Upper lobe of right lung (tissue), 1 donor: ENCODE data around the gene DCUN1D5. TPM values are rescaled to one million over a fixed set of nuclear protein-coding genes. Genes with fewer than 3 reads are reported as not detected.

Experiments used
- ATAC-seq: fragments of 200-7000 bp; cut with Tn5 transposase; one replicate; pipeline ENCODE4 v1.9.1; 2020; ENCODE audit warnings: mild to moderate bottlenecking, moderate library complexity
- DNase-seq: peaks from one replicate; pipeline ENCODE4 v3.0.0-alpha.2; 2020
- H3K27ac ChIP-seq: fragments of 200-600 bp; one replicate; pipeline ENCODE4 v1.8.0; 2022
- H3K27me3 ChIP-seq: fragments of 200-600 bp; one replicate; pipeline ENCODE4 v1.8.0; 2022; ENCODE audit warnings: mild to moderate bottlenecking
- H3K36me3 ChIP-seq: fragments of 200-600 bp; one replicate; pipeline ENCODE4 v1.8.0; 2022
- H3K4me1 ChIP-seq: fragments of 200-600 bp; one replicate; pipeline ENCODE4 v1.8.0; 2022
- H3K4me3 ChIP-seq: fragments of 200-600 bp; one replicate; pipeline ENCODE4 v1.8.0; 2022; ENCODE audit warnings: mild to moderate bottlenecking
- H3K9me3 ChIP-seq: fragments of 200-600 bp; one replicate; pipeline ENCODE4 v1.8.0; 2022
- intact Hi-C: fragments of 100-400 bp; cut with DNase I; formaldehyde crosslinking; loops from one replicate; pipeline ENCODE4 v1.11.0; 2022
- total RNA-seq: library from RNA; stranded (reverse); fragmentation: NEBNext Ultra II Directional; extraction: Animal tissue kit (Norgen Biotek cat#: 25700); gene quantifications from one replicate; pipeline ENCODE4 v1.2.1, GENCODE V29; 2021
- TF ChIP-seq, protein P1 (sequence below): fragments of 200-600 bp; IDR thresholded peaks from one replicate; pipeline ENCODE4 v1.8.0; 2022; ENCODE audit warnings: antibody characterized with exemption
- donor health status: DM: no; HTN: yes; CAD: no; lungs with severe emphysema.

The DCUN1D5 gene
- total RNA-seq, 1 donor from 2014 or later = 19.7 TPM

DNA sequence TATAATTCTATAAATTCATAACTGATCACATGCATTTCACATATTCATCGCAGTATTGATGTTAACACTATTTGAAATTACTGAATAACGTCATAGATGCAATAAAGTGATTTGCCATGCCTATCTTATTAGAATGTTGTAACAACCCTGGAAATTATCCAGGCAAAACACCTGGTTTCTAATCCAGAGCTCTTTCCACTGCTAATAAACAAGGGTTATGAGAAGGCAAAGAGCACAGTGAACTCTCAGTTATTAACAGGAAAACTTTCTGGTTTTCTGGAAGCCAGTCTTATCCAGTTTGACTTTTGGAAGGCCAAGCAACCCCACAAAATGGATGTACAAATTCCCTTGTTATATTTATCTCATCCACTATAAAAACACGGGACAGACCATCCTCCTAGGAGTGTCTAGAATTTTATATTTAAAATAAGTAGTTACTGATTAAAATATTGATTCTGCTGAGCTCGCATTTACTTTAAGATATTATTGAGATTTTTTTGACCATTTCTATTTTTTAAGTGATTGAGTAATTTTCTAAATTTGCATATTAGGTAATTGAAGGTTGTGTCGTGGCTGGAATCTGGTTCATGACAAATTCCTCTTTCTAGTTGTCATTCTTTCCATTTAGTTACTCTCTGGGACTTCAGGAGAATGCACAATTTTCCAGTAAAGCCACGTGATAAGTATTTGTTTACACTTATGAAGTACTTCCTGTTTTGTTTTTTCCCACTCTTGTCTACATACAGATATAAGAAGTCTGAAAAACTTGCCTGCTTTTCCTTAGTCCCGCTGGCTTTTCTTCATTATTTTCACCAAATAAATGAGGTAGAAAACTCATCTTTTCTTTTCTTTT is 47.9 kb downstream of the DCUN1D5 start:
- DNase-seq (no peak), ATAC-seq (no peak)
- Histone ChIP-seq H3K9me3 (no peaks in the 10 kb centered on the region), H3K36me3 (no peaks in the 10 kb centered on the region), H3K4me1 (no peaks in the 10 kb centered on the region), H3K4me3 (no peak overlapping the region), H3K27me3 (no peaks in the 10 kb centered on the region), H3K27ac (no peak overlapping the region)
- TF ChIP-seq, protein P1, sequence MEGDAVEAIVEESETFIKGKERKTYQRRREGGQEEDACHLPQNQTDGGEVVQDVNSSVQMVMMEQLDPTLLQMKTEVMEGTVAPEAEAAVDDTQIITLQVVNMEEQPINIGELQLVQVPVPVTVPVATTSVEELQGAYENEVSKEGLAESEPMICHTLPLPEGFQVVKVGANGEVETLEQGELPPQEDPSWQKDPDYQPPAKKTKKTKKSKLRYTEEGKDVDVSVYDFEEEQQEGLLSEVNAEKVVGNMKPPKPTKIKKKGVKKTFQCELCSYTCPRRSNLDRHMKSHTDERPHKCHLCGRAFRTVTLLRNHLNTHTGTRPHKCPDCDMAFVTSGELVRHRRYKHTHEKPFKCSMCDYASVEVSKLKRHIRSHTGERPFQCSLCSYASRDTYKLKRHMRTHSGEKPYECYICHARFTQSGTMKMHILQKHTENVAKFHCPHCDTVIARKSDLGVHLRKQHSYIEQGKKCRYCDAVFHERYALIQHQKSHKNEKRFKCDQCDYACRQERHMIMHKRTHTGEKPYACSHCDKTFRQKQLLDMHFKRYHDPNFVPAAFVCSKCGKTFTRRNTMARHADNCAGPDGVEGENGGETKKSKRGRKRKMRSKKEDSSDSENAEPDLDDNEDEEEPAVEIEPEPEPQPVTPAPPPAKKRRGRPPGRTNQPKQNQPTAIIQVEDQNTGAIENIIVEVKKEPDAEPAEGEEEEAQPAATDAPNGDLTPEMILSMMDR = no peak
- intact Hi-C loops = no loop called here

DNA sequence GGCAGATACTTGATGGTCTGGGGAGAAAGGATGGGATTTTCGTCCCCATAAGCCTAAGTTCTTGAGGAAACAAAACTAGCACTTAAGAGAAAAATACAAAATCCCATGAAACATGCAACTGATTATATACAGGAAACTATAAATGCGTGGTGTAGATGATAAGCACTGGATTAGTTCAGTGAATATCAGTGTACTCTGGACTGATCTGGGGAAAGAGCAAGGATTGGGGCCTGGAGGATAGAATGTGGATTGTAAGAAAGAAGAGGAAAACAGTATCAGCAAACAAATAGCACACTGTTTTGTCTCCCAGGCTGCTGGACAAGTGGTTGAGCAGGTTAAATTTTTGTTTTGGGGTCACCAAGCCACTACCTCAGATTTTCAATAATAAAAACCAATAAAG is 49.8 kb downstream of the DCUN1D5 start:
- intact Hi-C loops = no loop called here
- DNase-seq = no peak
- no peaks in the 10 kb centered on the region for H3K27me3 ChIP-seq
- no peak overlapping the region for H3K4me3 ChIP-seq
- H3K27ac ChIP-seq = no peak overlapping the region
- no peak for ATAC-seq
- no peaks in the 10 kb centered on the region for H3K9me3 ChIP-seq
- no peaks in the 10 kb centered on the region for H3K36me3 ChIP-seq
- no peaks in the 10 kb centered on the region for H3K4me1 ChIP-seq
- TF ChIP-seq, protein P1 = no peak

DNA sequence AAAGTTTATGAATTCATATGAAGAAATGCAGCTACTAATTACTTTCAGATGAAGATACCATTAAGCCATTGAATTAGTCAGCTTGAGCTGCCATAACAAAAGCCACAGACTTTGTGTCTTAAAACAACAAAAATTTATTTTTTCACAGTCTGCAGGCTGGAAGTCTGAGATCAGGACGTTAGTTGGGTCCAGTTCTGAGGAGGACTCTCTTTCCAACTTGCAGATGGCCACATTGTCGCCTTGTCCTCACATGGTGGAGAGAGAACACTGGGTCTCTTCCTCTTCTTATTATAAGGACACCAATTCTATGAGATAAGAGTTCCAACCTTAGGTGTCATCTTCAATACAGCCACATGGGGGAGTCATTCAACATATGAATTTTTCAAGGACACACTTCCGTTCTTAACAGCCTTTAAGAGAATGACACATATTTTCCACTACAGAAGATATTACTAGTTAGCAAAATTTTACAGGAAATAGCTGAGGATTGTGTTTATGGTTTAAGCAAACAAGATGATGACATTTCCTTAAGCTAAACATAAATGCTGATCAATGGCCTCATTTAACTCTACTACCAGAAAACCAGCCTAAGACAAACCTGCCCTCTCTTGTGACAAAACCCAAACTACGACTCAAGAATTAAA is 56.0 kb downstream of the DCUN1D5 start:
- intact Hi-C loops = no loop called here
- Histone ChIP-seq H3K4me1 (no peaks in the 10 kb centered on the region), H3K36me3 (no peaks in the 10 kb centered on the region), H3K4me3 (no peak overlapping the region), H3K27ac (no peak overlapping the region), H3K9me3 (no peaks in the 10 kb centered on the region), H3K27me3 (no peaks in the 10 kb centered on the region)
- ATAC-seq (peak; percentile 91), DNase-seq (no peak)
- TF ChIP-seq, protein P1 = peak; percentile 71

DNA sequence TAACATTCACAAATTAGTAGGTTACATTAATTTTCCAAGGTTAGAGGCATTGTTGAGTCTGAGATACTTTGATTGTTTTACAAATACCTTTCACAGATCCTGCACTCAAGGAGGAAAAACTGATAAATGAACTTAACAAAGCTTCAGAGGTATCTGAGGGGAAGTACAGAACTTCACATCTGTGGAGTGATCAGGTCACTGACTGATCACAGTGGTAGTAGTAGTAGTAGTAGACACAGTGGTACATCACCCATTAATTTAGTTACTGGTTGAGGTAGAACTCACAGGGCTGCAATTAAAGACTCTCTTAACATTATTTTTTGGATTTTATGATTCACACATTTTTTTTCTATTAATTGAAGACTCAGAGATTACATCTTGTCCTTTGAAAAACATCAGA is 56.7 kb downstream of the DCUN1D5 start:
- intact Hi-C loops = no loop called here
- H3K27ac ChIP-seq = no peak overlapping the region
- no peaks in the 10 kb centered on the region for H3K4me1 ChIP-seq
- H3K4me3 ChIP-seq = no peak overlapping the region
- no peaks in the 10 kb centered on the region for H3K9me3 ChIP-seq
- ATAC-seq (no peak), DNase-seq (no peak)
- no peaks in the 10 kb centered on the region for H3K27me3 ChIP-seq
- H3K36me3 ChIP-seq = no peaks in the 10 kb centered on the region
- TF ChIP-seq, protein P1 = no peak

DNA sequence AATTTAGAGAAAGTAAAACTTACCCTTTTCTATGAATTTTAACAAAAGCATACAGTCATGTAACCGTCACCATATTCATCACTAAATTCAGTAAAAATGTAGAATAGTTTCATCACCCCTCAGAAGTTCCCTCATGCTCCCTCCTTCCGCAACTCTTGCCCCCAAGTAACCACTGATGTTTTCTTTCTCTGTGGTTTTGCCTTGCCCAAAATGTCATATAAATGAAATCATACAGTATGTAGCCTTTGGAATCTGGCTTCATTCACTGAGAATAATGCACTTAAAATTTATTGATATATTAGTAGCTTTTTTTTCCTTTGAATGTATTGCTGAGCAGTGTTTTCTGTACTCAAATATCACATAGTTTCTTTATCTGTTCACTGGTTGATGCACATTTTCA is 60.1 kb downstream of the DCUN1D5 start:
- ATAC-seq = no peak
- Histone ChIP-seq H3K4me3 (no peak overlapping the region), H3K4me1 (no peaks in the 10 kb centered on the region), H3K27ac (no peak overlapping the region), H3K36me3 (no peaks in the 10 kb centered on the region), H3K27me3 (no peaks in the 10 kb centered on the region), H3K9me3 (no peaks in the 10 kb centered on the region)
- intact Hi-C loops = no loop called here
- TF ChIP-seq, protein P1 = no peak
- DNase-seq = no peak
